Stimulated activated CD8-positive, alpha-beta memory T cell treated with anti-CD3 and anti-CD28 coated beads, Interleukin-15, amount 100 ng/mL, for 1 hour (primary cell): ENCODE data around the gene EVC.

Source experiments
- DNase-seq: peaks from one replicate; pipeline ENCODE4 v3.0.0-alpha.2; 2020; ENCODE audit warnings: low read depth

EVC gene

GRCh38 chr4:5755161-5755560, 44.2 kb downstream of the EVC start:
- no peak for DNase-seq

- DNase-seq = no peak
These were observed 44.7 kb downstream of the EVC start for GRCh38 chr4:5755679-5756078.

GRCh38 chr4:5756271-5756670, 45.3 kb downstream of the EVC start:
- no peak for DNase-seq

- DNase-seq = no peak
These were observed 46.1 kb downstream of the EVC start for GRCh38 chr4:5757091-5757490.

GRCh38 chr4:5757536-5757935, 46.5 kb downstream of the EVC start:
- DNase-seq = no peak

- DNase-seq = no peak
These were observed 47.0 kb downstream of the EVC start for GRCh38 chr4:5757954-5758353.

GRCh38 chr4:5758741-5759140, 47.7 kb downstream of the EVC start:
- no peak for DNase-seq

GRCh38 chr4:5759236-5760075, 48.5 kb downstream of the EVC start:
- no peak for DNase-seq

GRCh38 chr4:5760246-5760645, 49.2 kb downstream of the EVC start:
- DNase-seq = no peak

- no peak for DNase-seq
These were observed 50.0 kb downstream of the EVC start for GRCh38 chr4:5760936-5761480.

- no peak for DNase-seq
These were observed 59.0 kb downstream of the EVC start for GRCh38 chr4:5770051-5770450.

GRCh38 chr4:5772528-5773270, 61.7 kb downstream of the EVC start:
- DNase-seq = no peak

GRCh38 chr4:5773271-5773555, 62.2 kb downstream of the EVC start:
- DNase-seq = no peak

- no peak for DNase-seq
These were observed 63.5 kb downstream of the EVC start for GRCh38 chr4:5774416-5775036.

GRCh38 chr4:5776510-5776909, 65.5 kb downstream of the EVC start:
- no peak for DNase-seq

GRCh38 chr4:5780831-5781480, 70.0 kb downstream of the EVC start:
- no peak for DNase-seq

- no peak for DNase-seq
These were observed 70.7 kb downstream of the EVC start for GRCh38 chr4:5781691-5782090.

GRCh38 chr4:5782829-5783476, 72.0 kb downstream of the EVC start:
- DNase-seq = no peak

GRCh38 chr4:5783486-5783885, 72.5 kb downstream of the EVC start:
- no peak for DNase-seq

- DNase-seq = no peak
These were observed 73.0 kb downstream of the EVC start for GRCh38 chr4:5784021-5784420.

- DNase-seq = no peak
These were observed 74.1 kb downstream of the EVC start for GRCh38 chr4:5784960-5785611.
